Measurements from ENCODE around the gene RAB6A. TPM values are rescaled to one million over a fixed set of nuclear protein-coding genes. Genes with fewer than 3 reads are reported as not detected.

The RAB6A gene
- total RNA-seq, 1 experiment from 2014 or later, result 121 TPM

DNA sequence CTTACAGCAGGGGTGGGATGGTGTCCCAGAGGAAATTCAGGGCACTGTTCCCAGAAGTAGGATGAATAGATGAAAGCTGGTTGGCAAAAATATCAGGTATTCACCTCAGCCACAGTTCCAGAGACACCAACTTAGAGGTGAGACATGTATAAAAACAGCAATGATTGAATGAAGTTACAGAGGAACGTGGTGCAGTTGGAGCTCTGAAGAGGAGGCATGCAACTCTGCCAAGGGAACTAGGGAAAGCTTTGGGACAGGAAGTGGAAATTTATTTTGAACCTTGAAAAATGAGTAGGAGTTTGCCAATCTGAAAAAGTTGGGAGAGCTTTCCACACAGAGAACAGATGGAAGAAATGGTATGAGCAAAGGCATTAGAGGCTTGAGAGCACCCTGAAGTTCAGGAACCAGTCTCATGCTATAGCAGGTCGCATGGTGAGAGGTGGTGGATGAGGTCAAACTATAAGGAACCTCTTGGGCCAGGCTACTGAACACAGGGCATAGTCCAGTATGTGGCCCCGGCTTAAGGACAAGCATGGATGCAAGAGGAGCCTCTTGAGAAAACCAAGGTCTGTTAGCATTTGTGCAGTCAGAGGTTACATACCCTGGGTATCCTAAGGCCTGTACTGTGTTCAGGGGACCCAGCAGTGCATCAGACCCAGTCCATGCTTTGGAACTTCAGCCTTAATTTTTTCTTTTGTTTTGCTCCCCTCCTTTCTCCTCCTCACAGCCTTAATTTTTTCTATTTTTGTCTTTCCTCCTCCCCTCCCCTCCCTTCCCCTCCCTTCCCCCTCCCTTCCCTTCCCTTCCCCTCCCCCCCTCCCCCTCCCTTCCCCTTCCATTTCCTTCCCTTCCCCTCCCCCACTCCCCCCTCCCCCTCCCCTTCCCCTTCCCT, 97.0 kb downstream of the RAB6A start:
- DNase-seq (ENCODE audit: low read depth, low spot score), result no peak
- intact Hi-C loops (cut with micrococcal nuclease), result no loop called here
- BruUV-seq (replicated peaks), result no TSS peak

DNA sequence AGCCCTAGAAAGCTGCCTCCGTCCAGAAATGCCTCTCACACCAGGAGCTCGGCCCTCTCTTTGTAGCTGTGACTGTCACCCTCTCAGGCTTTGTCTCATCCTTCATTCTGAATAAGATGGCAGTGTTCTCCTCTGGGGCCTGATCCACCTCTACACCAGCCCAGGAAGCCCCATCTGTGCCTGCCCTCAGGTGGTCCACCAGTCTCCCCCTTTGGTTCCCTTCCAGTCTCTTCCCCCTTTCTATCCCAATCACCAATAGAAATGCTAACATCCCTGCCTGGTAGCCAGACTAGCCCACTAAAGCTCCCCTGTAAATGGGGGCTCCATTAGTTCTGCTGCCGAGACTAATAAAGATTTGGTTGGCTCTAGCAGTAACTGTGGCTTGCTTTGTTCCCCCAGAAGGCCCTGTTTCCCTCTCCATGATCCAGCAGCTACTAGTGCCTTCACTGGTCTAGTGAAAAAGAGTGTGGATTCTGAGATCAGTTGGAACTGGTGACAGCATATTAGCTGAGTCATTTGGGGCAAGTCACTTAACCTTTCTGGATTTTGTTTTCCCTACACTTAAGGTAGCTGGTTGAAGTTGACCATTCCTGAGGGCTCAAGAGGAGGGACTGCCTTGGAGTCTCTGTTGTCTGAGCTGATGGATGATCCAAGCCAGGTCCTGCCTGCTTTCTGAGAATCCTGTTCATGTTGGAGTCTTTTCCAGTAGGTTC, 98.3 kb downstream of the RAB6A start:
- ATAC-seq (no peak), DNase-seq (ENCODE audit: low read depth, low spot score) (no peak)
- no TSS peak for BruUV-seq (replicated peaks)

More for the DNA sequence above, 97.0 kb downstream of the RAB6A start:
- no peaks in the 10 kb centered on the region for H4K20me1 ChIP-seq (ENCODE audit: insufficient read depth)
- H3K4me1 ChIP-seq (ENCODE audit: control insufficient read depth in 1 of 2, insufficient read depth in 2 of 2, low read length in 2 of 2), result peaks cover 5 to 20% of the 10 kb centered on the region in 2 experiments
- RAD21 ChIA-PET (ENCODE audit: low non-redundant PET in 1 of 2, low total read pairs in 2 of 2, uncharacterized antibody in 2 of 2, unreplicated experiment in 2 of 2), result no interaction called here
- CTCF ChIA-PET, result interaction anchor here (1.4 to 5.0 kb wide), 4 partner anchors 38 to 313 kb away, joined by 4 to 79 read pairs (median 24); no protein-coding TSS in a partner anchor
- no peaks in the 10 kb centered on the region for H3K9me2 ChIP-seq (ENCODE audit: insufficient read depth)
- no peak overlapping the region for H3K9ac ChIP-seq (ENCODE audit: low read length)
- ATAC-seq, result no peak
- no peaks in the 10 kb centered on the region for H3K9me3 ChIP-seq (ENCODE audit: control insufficient read depth in 1 of 2, insufficient read depth in 1 of 2, low read depth in 1 of 2, low read length in 2 of 2)
- no peak for TF ChIP-seq POLR2AphosphoS5 (IDR thresholded peaks at IDR 0.05; ENCODE audit: low read depth, low read length)
- no peak overlapping the region for H3K27ac ChIP-seq (ENCODE audit: low read depth, low read length)
- H3K79me2 ChIP-seq (ENCODE audit: insufficient read depth, low read length), result no peaks in the 10 kb centered on the region
- POLR2A ChIA-PET, result interaction anchor here (0.6 kb wide), 1 partner anchor 356 kb away, joined by 3 read pairs; no protein-coding TSS in a partner anchor
- no peak overlapping the region for H3K4me2 ChIP-seq (ENCODE audit: low read length)
- no peak overlapping the region for H3K4me3 ChIP-seq (replicated peaks in 1 of 2; ENCODE audit: low read depth in 1 of 2, low read length in 2 of 2)
- no peaks in the 10 kb centered on the region for H3K27me3 ChIP-seq (ENCODE audit: insufficient read depth, low read length)
- no peak overlapping the region for H2AFZ ChIP-seq (ENCODE audit: low read depth, low read length, poor library complexity, severe bottlenecking)
- no peaks in the 10 kb centered on the region; a peak in 1 of 4 replicates for H3K36me3 ChIP-seq (ENCODE audit: control insufficient read depth in 1 of 2, insufficient read depth in 2 of 2, low read length in 2 of 2)

More for the DNA sequence above, 98.3 kb downstream of the RAB6A start:
- intact Hi-C loops (cut with micrococcal nuclease), result no loop called here
- no peaks in the 10 kb centered on the region for H3K9me2 ChIP-seq (ENCODE audit: insufficient read depth)
- ChIA-PET RAD21 (ENCODE audit: low non-redundant PET in 1 of 2, low total read pairs in 2 of 2, uncharacterized antibody in 2 of 2, unreplicated experiment in 2 of 2) (interaction anchor here in 1 of 2 experiments (2.9 kb wide), 1 partner anchor 37 kb away, joined by 21 read pairs; no protein-coding TSS in a partner anchor), POLR2A (no interaction called here), CTCF (interaction anchor here (1.3 to 5.0 kb wide), 4 partner anchors 16 to 312 kb away, joined by 3 to 79 read pairs (median 24); no protein-coding TSS in a partner anchor)
- no peak overlapping the region for H3K9ac ChIP-seq (ENCODE audit: low read length)
- TF ChIP-seq, protein P1, sequence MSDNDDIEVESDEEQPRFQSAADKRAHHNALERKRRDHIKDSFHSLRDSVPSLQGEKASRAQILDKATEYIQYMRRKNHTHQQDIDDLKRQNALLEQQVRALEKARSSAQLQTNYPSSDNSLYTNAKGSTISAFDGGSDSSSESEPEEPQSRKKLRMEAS (IDR thresholded peaks at IDR 0.05), result no peak
- TF ChIP-seq FOSL1 (IDR thresholded peaks at IDR 0.05; ENCODE audit: low read depth) (no peak), ELF1 (IDR thresholded peaks at IDR 0.05; ENCODE audit: borderline replicate concordance, low read depth) (no peak), ZFX (IDR thresholded peaks at IDR 0.05) (no peak)
- TF ChIP-seq, protein P2, sequence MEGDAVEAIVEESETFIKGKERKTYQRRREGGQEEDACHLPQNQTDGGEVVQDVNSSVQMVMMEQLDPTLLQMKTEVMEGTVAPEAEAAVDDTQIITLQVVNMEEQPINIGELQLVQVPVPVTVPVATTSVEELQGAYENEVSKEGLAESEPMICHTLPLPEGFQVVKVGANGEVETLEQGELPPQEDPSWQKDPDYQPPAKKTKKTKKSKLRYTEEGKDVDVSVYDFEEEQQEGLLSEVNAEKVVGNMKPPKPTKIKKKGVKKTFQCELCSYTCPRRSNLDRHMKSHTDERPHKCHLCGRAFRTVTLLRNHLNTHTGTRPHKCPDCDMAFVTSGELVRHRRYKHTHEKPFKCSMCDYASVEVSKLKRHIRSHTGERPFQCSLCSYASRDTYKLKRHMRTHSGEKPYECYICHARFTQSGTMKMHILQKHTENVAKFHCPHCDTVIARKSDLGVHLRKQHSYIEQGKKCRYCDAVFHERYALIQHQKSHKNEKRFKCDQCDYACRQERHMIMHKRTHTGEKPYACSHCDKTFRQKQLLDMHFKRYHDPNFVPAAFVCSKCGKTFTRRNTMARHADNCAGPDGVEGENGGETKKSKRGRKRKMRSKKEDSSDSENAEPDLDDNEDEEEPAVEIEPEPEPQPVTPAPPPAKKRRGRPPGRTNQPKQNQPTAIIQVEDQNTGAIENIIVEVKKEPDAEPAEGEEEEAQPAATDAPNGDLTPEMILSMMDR (IDR thresholded peaks at IDR 0.05 in 2 of 3, conservative IDR thresholded peaks at IDR 0.05 in 1 of 3; ENCODE audit: borderline replicate concordance in 1 of 3, insufficient read depth in 1 of 3, low read depth in 2 of 3, low read length in 2 of 3), result no peak
- H3K4me1 ChIP-seq (ENCODE audit: control insufficient read depth in 1 of 2, insufficient read depth in 2 of 2, low read length in 2 of 2), result peaks cover 5 to 20% of the 10 kb centered on the region in 2 experiments
- H3K36me3 ChIP-seq (ENCODE audit: control insufficient read depth in 1 of 2, insufficient read depth in 2 of 2, low read length in 2 of 2), result no peaks in the 10 kb centered on the region; a peak in 1 of 4 replicates
- no peak overlapping the region for H3K4me3 ChIP-seq (replicated peaks in 1 of 2; ENCODE audit: low read depth in 1 of 2, low read length in 2 of 2)
- no peaks in the 10 kb centered on the region for H3K79me2 ChIP-seq (ENCODE audit: insufficient read depth, low read length)
- no peak overlapping the region for H2AFZ ChIP-seq (ENCODE audit: low read depth, low read length, poor library complexity, severe bottlenecking)
- no peak overlapping the region for H3K27ac ChIP-seq (ENCODE audit: low read depth, low read length)
- no peak overlapping the region for H3K4me2 ChIP-seq (ENCODE audit: low read length)
- H3K27me3 ChIP-seq (ENCODE audit: insufficient read depth, low read length), result no peaks in the 10 kb centered on the region
- H3K9me3 ChIP-seq (ENCODE audit: control insufficient read depth in 1 of 2, insufficient read depth in 1 of 2, low read depth in 1 of 2, low read length in 2 of 2), result no peaks in the 10 kb centered on the region
- no peaks in the 10 kb centered on the region for H4K20me1 ChIP-seq (ENCODE audit: insufficient read depth)
